ENCODE results near the gene CLDN6. TPM values are rescaled to one million over a fixed set of nuclear protein-coding genes. Genes with fewer than 3 reads are reported as not detected.

The CLDN6 gene
- total and polyA plus RNA-seq, 2 of the 13 experiments (the other 11 are each of a cell fraction or from before 2014, with no cell fraction given), result 5.9 to 7.6 TPM

DNA sequence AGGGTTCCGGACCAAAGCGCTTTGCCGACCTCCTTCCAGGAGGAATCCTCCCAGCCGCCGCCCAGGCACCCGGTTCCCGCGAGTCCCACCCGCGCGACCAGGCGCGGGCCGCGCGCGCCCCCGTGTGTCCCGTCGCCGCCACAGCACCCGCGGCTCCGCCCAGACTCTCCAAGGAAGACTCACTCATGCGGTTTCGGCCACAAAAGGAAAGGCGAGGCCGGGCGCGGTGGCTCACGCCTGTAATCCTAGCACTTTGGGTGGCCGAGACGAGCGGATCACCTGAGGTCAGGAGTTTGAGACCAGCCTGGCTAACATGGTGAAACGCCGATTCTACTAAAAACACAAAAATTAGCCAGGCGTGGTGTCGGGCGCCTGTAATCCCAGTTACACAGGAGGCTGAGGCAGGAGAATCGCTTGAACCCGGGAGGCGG, 34.3 kb downstream of the CLDN6 start (continued):
- TF ChIP-seq, protein P1, sequence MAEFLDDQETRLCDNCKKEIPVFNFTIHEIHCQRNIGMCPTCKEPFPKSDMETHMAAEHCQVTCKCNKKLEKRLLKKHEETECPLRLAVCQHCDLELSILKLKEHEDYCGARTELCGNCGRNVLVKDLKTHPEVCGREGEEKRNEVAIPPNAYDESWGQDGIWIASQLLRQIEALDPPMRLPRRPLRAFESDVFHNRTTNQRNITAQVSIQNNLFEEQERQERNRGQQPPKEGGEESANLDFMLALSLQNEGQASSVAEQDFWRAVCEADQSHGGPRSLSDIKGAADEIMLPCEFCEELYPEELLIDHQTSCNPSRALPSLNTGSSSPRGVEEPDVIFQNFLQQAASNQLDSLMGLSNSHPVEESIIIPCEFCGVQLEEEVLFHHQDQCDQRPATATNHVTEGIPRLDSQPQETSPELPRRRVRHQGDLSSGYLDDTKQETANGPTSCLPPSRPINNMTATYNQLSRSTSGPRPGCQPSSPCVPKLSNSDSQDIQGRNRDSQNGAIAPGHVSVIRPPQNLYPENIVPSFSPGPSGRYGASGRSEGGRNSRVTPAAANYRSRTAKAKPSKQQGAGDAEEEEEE (CRISPR knock-in tag; IDR thresholded peaks at IDR 0.05; ENCODE audit: borderline replicate concordance), result no peak
- TF ChIP-seq KDM3A (CRISPR knock-in tag; IDR thresholded peaks at IDR 0.05; ENCODE audit: low read depth) (no peak), ONECUT2 (CRISPR knock-in tag; IDR thresholded peaks at IDR 0.05) (no peak), ZSCAN30 (CRISPR knock-in tag; IDR thresholded peaks at IDR 0.05) (no peak), MAFK (conservative IDR thresholded peaks at IDR 0.05 in 1 of 2, IDR thresholded peaks at IDR 0.05 in 1 of 2; ENCODE audit: low read length in 2 of 2) (no peak), KMT2A (CRISPR knock-in tag; IDR thresholded peaks at IDR 0.05) (no peak), SALL1 (CRISPR knock-in tag; IDR thresholded peaks at IDR 0.05) (peak; percentile 43; the same call in 1 of the 2 replicates), GMEB1 (CRISPR knock-in tag; IDR thresholded peaks at IDR 0.05; ENCODE audit: borderline replicate concordance) (no peak), FOXO1 (CRISPR knock-in tag; IDR thresholded peaks at IDR 0.05) (no peak), SP2 (CRISPR knock-in tag; IDR thresholded peaks at IDR 0.05) (no peak), MTF1 (CRISPR knock-in tag; IDR thresholded peaks at IDR 0.05) (no peak), RBFOX2 (IDR thresholded peaks at IDR 0.05; ENCODE audit: low read depth, low read length) (no peak), ZNF569 (CRISPR knock-in tag; IDR thresholded peaks at IDR 0.05; ENCODE audit: borderline replicate concordance) (no peak), KAT2B (IDR thresholded peaks at IDR 0.05; ENCODE audit: borderline replicate concordance, low read depth, low read length) (no peak), CBX1 (IDR thresholded peaks at IDR 0.05; ENCODE audit: low read depth) (no peak), RELA (CRISPR knock-in tag; IDR thresholded peaks at IDR 0.05) (no peak), TRIM24 (CRISPR knock-in tag; IDR thresholded peaks at IDR 0.05) (no peak), NFIB (CRISPR knock-in tag; IDR thresholded peaks at IDR 0.05; ENCODE audit: borderline replicate concordance) (no peak), IRX3 (CRISPR knock-in tag; IDR thresholded peaks at IDR 0.05; ENCODE audit: borderline replicate concordance, low read depth) (0 out of 2 replicates have a peak, but pooled peaks have one; percentile 51), FOSL2 (CRISPR knock-in tag; IDR thresholded peaks at IDR 0.05) (peak; percentile 23; the same call in 1 of the 2 replicates)
- TF ChIP-seq, protein P2, sequence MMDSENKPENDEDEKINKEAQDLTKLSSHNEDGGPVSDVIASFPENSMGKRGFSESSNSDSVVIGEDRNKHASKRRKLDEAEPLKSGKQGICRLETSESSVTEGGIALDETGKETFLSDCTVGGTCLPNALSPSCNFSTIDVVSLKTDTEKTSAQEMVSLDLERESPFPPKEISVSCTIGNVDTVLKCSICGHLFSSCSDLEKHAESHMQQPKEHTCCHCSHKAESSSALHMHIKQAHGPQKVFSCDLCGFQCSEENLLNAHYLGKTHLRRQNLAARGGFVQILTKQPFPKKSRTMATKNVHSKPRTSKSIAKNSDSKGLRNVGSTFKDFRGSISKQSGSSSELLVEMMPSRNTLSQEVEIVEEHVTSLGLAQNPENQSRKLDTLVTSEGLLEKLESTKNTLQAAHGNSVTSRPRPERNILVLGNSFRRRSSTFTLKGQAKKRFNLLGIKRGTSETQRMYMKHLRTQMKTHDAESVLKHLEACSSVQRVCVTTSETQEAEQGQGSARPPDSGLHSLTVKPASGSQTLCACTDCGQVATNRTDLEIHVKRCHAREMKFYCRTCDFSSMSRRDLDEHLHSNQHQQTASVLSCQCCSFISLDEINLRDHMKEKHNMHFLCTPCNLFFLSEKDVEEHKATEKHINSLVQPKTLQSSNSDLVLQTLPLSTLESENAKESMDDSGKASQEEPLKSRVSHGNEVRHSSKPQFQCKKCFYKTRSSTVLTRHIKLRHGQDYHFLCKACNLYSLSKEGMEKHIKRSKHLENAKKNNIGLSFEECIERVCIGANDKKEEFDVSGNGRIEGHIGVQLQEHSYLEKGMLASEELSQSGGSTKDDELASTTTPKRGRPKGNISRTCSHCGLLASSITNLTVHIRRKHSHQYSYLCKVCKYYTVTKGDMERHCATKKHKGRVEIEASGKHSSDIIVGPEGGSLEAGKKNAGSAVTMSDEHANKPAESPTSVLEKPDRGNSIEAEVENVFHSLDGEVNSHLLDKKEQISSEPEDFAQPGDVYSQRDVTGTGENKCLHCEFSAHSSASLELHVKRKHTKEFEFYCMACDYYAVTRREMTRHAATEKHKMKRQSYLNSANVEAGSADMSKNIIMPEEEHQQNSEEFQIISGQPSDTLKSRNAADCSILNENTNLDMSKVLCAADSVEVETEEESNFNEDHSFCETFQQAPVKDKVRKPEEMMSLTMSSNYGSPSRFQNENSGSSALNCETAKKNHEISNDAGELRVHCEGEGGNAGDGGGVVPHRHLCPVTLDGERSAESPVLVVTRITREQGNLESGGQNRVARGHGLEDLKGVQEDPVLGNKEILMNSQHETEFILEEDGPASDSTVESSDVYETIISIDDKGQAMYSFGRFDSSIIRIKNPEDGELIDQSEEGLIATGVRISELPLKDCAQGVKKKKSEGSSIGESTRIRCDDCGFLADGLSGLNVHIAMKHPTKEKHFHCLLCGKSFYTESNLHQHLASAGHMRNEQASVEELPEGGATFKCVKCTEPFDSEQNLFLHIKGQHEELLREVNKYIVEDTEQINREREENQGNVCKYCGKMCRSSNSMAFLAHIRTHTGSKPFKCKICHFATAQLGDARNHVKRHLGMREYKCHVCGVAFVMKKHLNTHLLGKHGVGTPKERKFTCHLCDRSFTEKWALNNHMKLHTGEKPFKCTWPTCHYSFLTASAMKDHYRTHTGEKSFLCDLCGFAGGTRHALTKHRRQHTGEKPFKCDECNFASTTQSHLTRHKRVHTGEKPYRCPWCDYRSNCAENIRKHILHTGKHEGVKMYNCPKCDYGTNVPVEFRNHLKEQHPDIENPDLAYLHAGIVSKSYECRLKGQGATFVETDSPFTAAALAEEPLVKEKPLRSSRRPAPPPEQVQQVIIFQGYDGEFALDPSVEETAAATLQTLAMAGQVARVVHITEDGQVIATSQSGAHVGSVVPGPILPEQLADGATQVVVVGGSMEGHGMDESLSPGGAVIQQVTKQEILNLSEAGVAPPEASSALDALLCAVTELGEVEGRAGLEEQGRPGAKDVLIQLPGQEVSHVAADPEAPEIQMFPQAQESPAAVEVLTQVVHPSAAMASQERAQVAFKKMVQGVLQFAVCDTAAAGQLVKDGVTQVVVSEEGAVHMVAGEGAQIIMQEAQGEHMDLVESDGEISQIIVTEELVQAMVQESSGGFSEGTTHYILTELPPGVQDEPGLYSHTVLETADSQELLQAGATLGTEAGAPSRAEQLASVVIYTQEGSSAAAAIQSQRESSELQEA (CRISPR knock-in tag; IDR thresholded peaks at IDR 0.05; ENCODE audit: not compliant biosample characterization), result no peak
